Germinal center (tissue), 1 donor: ENCODE results near the gene CEBPZOS.

Experiments used
- DNase-seq: peaks from one replicate; pipeline ENCODE4 v3.0.0; 2012; ENCODE audit warnings: mixed read lengths, low spot score

Gene CEBPZOS

DNA sequence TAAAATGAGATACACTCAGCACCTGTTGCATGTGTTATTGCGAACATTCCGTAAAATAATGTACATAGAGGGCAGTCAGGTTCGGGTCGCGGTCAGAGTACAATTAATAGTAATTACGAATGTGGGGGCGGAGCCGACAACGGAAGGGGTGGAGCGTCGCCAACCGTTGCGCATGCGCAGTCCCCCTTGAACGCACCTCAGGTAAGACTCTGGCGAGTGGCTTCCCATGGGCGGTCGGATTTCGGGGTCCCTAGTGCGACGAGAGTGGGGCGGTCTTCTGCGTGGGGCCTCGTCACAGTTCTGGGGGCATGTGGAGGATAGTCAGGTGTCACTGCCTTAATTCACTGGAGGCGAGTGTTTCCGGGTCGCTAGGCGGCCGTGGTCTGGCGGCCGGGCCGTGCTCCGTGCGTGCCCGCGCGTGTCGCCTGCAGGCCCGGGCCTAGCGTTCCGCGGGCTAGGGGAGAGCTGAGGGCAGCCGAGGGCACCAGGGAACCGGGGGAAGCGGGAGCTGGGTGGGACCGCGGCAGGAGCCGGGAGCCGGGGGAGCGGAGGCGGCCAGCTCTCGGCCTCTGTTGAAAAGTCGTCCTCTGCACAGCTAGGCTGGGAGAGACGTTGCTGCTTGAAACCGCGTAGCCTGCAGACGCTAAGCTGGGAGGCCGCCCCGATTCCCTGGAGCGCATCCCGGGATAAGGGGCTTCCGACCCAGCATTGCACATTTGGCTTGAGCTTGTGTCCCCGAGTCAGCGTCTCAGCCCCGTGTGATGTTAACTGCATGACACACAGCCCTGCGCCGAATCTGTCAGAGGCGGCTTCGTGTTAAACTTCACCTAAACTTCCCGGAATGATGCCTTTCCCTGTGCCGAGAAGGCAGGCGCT, at the start of gene CEBPZOS:
Gene CEBPZOS (plus strand): TSS at position 177 of the 876 bp plus-strand sequence. CDS start 3,209 bp downstream, outside the sequence.
- peak; percentile 93 for DNase-seq

DNA sequence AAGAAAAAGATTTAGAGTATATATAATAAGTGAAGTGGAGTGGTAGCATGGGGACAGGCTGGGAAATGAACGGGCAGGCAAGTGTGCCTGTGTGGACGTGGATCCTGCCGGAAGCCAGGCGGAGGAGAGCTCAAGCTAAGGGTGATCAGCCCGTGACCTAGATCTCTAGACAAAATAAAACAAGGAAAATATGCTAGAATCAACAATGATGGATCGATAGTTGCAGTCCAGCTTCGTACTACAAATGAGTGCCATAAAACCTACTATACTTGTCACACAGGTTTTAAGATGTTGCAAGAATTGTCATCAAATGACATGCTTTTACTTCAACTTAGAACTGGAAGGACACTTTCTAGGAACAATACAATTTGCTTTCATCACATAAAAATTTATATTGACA, 48.0 kb upstream of the CEBPZOS start:
- no peak for DNase-seq

- peak; percentile 26 for DNase-seq
These were observed 46.5 kb upstream of the CEBPZOS start for GRCh38 chr2:37149626-37150322.

GRCh38 chr2:37153224-37153623, 43.1 kb upstream of the CEBPZOS start:
- no peak for DNase-seq

- DNase-seq: peak; percentile 26
These were observed 41.5 kb upstream of the CEBPZOS start for GRCh38 chr2:37154785-37155184.

DNA sequence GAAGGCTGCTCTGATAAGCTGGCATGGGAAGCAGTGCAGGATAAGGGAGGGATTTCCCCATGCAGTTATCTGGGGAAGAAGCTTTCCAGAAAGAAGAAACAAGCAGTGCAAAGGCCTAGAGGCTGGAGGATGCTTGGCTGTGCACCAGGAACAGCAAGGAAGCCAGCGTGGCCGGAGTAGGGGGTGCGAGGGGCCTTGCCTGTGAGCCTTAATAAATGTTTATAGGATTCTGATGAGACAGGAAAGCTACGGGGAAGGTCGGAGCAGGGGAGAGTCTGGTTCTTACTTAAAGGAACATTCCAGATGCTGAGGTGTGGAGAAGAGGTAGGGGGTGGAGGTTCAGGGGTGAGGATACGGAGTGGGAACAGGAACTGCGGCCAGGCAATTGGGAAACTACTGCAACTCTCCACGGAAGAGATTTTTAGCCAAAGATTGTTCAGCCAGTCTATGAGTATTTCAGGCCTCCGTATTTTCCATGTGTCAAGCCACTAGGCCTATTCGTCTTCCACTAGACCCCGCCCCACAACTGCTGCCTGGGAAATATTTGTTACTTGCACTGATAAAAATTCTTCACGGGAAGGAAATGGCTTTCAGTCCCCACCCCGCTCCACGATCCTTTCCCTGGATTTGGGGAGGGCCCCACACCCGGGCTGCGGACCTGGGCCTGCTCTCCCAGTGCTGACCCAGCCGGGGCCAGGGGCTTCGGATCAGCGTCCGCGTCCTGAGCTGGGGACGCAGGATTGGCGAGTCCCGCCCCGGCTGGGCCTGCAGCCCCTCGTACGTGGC, 40.0 kb upstream of the CEBPZOS start:
- DNase-seq: peak; percentile 18

GRCh38 chr2:37156857-37157714, 39.2 kb upstream of the CEBPZOS start, which contains the start of gene EIF2AK2:
TSS of gene EIF2AK2 (minus strand) at chr2:37156980. CDS start at chr2:37147806, 9,174 bp downstream.
- peak; percentile 95 for DNase-seq

DNA sequence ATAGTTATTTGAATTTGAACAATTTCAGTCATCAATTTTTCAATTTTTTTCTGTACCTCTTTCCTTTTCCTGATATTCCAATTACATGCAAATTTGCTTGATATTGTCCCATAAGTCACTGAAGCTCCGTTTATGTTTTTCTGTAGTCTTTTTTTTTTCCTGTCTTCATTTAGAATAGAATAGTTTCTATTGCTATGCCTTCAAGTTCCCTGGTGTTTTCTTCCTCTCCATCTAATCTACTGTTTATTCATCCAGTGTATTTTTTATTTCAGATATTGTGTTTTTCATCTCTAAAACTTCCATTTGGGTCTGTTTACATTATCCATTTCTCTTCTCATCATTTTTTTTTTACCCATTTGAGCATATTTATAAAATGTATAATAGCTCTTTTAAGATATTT, 31.5 kb upstream of the CEBPZOS start:
- no peak for DNase-seq

GRCh38 chr2:37167636-37168180, 28.6 kb upstream of the CEBPZOS start:
- no peak for DNase-seq

DNA sequence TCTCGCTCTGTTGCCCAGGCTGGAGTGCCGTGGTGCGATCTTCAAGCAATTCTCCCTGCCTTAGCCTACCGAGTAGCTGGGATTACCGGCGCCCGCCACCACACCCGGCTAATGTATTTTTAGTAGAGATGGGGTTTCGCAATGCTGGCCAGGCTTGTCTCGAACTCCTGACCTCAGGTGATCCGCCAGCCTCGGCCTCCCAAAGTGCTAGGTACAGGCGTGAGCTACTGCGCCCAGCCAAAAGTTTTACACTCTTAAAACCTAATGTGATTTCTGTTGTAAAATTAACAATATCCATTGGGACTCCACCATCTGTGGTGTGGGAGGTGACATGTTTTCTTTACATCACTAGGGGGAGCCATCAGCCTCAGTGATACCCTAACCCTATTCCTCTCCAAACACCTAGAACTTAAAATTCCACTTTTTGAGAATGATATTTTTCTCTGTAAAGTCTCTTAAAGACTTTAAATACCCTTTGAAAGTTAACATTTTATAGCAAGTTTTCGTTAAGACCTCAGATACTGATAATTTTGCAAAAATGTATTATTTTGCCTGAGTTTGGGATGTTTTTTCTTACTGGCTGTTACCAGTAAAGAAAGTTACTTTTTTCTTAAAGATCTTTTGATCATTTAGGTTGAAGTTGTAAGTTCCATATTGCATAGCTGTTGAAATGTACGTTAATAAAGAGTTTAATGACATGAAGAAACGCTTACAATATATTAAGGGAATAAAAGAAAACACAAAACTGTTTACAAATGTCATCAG, 27.9 kb upstream of the CEBPZOS start:
- peak; percentile 72 for DNase-seq

GRCh38 chr2:37171624-37171950, 24.7 kb upstream of the CEBPZOS start:
- no peak for DNase-seq

GRCh38 chr2:37173741-37174140, 22.6 kb upstream of the CEBPZOS start:
- no peak for DNase-seq

GRCh38 chr2:37180006-37180639, 16.2 kb upstream of the CEBPZOS start:
- no peak for DNase-seq

DNA sequence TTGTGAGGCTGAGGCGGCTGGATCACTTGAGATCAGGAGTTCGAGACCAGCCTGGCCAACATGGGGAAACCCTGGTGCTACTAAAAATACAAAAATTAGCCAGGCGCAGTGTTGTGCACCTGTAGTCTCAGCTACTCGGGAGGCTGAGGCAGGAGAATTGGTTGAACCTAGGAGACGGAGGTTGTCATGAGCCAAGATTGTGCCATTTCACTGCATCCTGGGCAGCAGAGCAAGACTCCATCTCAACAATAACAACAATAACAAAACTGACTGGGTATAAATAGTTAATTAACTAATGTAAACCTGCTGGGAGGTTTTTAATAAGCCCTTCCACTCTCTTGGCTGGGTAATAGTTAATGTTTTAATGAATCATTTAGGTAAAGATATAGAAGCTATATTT, 15.7 kb upstream of the CEBPZOS start:
- DNase-seq: no peak

DNA sequence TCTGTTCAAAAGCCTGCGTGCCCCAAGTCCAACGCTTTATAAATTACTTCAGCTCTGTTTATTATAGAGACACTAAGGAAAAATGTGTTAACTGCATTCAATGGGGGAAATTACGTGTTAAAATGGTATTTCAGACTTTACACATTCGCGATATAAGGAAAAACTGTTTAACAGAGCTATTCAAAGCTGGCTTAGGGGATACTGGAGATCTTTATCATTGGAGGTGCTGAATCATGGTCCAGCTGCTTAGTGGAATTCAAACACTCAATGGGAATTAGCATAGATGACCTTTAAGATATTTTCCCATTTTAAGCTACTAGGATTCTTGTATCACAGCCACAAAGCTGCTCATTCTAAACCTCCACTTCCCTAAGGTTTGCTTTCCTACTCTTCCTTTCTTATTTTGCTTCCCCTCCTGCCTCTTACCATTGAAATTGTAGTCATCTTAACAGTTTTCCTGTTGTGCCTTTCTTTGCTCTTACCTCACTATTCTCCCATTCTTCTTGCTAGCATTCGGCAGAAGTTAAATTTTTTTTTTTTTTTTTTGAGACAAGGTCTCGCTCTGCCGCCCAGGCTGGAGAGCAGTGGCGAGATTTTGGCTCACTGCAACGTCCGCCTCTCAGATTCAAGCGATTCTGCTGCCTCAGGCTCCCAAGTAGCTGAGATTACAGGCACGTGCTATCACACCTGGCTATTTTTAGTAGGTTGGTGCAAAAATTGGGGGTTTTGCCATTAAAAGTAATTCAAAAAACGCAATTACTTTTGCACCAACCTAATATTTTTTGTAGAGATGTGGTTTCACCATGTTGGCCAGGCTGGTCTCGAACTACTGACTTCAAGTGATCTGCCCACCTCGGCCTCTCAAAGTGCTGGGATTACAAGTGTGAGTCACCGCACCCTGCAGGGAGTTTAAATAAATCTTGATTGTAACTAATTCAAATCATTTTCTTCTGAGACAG, 14.3 kb upstream of the CEBPZOS start:
- no peak for DNase-seq

GRCh38 chr2:37188570-37188969, 7.7 kb upstream of the CEBPZOS start, which contains the start of gene SULT6B1:
TSS of gene SULT6B1 (minus strand) at chr2:37188670. CDS start at chr2:37188640, 30 bp downstream.
- DNase-seq: no peak

DNA sequence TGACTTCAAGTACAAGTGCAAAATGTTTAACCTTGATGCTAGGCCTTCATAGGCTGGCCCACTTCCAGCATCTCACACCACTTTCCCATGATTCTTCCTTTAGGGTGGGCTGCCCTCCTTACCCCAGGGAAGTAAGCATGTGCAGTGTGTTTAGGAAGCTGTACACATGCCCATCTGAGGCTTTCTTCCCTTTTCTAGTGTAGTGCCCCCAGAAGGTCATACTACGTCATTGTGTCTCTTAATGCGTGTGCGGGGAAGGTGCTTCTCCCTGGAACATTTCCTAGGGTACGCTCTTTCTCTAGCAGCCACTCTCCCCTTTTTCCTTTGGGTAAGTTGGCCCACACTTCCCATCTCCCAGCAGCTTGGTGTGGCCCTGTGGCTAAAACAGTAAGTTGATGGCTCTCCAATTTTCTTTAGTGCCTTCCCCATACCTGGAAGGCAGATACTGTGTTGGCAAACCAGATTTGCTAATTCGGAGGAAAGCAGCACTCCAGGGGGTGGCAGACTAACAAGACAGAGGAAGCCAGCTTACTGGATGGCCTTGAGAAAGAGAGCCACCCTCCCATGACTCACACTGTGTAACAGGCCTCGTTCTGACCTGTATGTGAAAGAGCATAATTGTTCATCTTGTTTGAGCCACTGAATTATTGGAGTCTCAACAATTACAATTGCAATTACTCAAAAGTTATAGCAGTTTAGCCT, 6.7 kb upstream of the CEBPZOS start:
- no peak for DNase-seq

DNA sequence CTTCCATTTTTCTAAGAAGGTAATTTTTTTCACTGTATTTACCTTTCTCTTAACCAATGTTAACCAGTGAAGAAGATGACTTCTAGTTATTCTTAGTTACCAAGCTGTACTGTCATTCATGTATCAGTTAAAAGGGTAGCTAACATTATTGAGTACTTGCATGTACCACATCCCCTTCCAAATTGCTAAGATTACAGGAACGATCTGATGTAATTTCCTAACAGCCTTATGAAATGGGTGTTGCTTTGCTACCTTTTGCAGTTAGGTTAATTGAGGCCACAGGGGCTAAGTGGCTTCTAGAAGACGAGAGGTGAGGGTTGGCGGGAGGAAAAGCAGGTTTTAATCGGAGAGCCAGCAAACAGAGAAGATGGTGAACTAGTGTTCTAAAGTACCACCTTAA, 6.0 kb upstream of the CEBPZOS start:
- DNase-seq: no peak
